HepG2 (cell line): ENCODE results near the gene LMF2. TPM values are rescaled to one million over a fixed set of nuclear protein-coding genes. Genes with fewer than 3 reads are reported as not detected.

Source experiments
- ATAC-seq: fragments of 200-7000 bp; cut with Tn5 transposase; 3 replicates; pipeline ENCODE4 v1.9.1; 2020; ENCODE audit warnings: mild to moderate bottlenecking, moderate library complexity
- BruUV-seq: library from RNA; stranded (reverse); fragments of 400-500 nt; replicated peaks from 2 replicates; lab custom pipeline; 2021; lab: Mats Ljungman, UMichigan
- CTCF ChIA-PET: fragments of 300-600 bp; formaldehyde crosslinking; extraction: SDS; loops from one replicate; lab custom pipeline; 2021; ENCODE audit warnings: low total read pairs, inconsistent platforms, low intra/inter-chr PET ratio; lab: Yijun Ruan, JAX
- POLR2A ChIA-PET: fragments of 350-600 bp; sonication (Branson Sonifier 250); formaldehyde crosslinking; loops from one replicate; lab custom pipeline; 2020; ENCODE audit warnings: antibody characterized with exemption, inconsistent platforms; lab: Yijun Ruan, JAX
- DNase-seq: peaks from one replicate; pipeline ENCODE4 v3.0.0-alpha.2; 2015; ENCODE audit warnings: low spot score
- FAIRE-seq: peaks from 3 replicates; lab custom pipeline; 2011; peaks lifted over from hg19 to GRCh38; lab: Jason Lieb, UNC
- H2AFZ ChIP-seq: one replicate; pipeline ENCODE4 v1.6.1; 2011; ENCODE audit warnings: low read length, inconsistent platforms
- H3K27ac ChIP-seq: fragments of 300-600 bp; 3 replicates; pipeline ENCODE4 v1.8.0; 2011; ENCODE audit warnings: mixed run types, mild to moderate bottlenecking, mixed read lengths, low read length, inconsistent platforms; ENCODE audit not compliant: insufficient read depth; ENCODE audit errors: extremely low read length
- H3K27me3 ChIP-seq, 2 experiments: fragments of 200-600 bp in 1 of 2; 2 replicates in 1 of 2; 3 replicates in 1 of 2; pipeline versions ENCODE4 v1.6.0 to v1.8.0; 2011; ENCODE audit warnings: low read length in 2 of 2, mild to moderate bottlenecking in 2 of 2, moderate library complexity in 2 of 2, inconsistent platforms in 1 of 2; ENCODE audit not compliant: insufficient read depth in 2 of 2, control insufficient read depth in 1 of 2
- H3K36me3 ChIP-seq, 2 experiments: fragments of 200-600 bp in 1 of 2; replicated peaks in 1 of 2; 2 replicates in 1 of 2; 3 replicates in 1 of 2; pipeline versions ENCODE4 v1.5.1 to v1.8.0; 2011; ENCODE audit warnings: low read length in 2 of 2, inconsistent platforms in 1 of 2; ENCODE audit not compliant: insufficient read depth in 2 of 2, control insufficient read depth in 1 of 2
- H3K4me1 ChIP-seq: 2 replicates; pipeline ENCODE4 v1.5.1; 2012; ENCODE audit warnings: low read length, inconsistent platforms; ENCODE audit not compliant: insufficient read depth
- H3K4me2 ChIP-seq: 2 replicates; pipeline ENCODE4 v1.6.0; 2011; ENCODE audit warnings: low read depth, low read length, inconsistent platforms
- H3K4me3 ChIP-seq, 3 experiments: fragments of 200-600 bp in 1 of 3; sonication (generic), shearing (Covaris generic) in 1 of 3; replicated peaks in 1 of 3; 2 replicates each; pipeline ENCODE4 v1.5.1; 2011 to 2016; ENCODE audit warnings: low read length in 3 of 3, inconsistent platforms in 2 of 3, low read depth in 2 of 3, mild to moderate bottlenecking in 2 of 3, control low read depth in 1 of 3, mixed read lengths in 1 of 3; ENCODE audit not compliant: insufficient read depth in 1 of 3
- H3K79me2 ChIP-seq: one replicate; pipeline ENCODE4 v1.6.1; 2011; ENCODE audit warnings: low read length, inconsistent platforms; ENCODE audit not compliant: insufficient read depth
- H3K9ac ChIP-seq: 2 replicates; pipeline ENCODE4 v1.6.0; 2011; ENCODE audit warnings: mild to moderate bottlenecking, low read depth, low read length, inconsistent platforms; ENCODE audit not compliant: insufficient read depth
- H3K9me3 ChIP-seq: 2 replicates; pipeline ENCODE4 v1.5.1; 2012; ENCODE audit warnings: mild to moderate bottlenecking, low read length
- H4K20me1 ChIP-seq: 2 replicates; pipeline ENCODE4 v1.6.0; 2011; ENCODE audit warnings: inconsistent platforms, mild to moderate bottlenecking, low read length, moderate library complexity; ENCODE audit not compliant: insufficient read depth
- CHD2 ChIP-seq: IDR thresholded peaks from 2 replicates; pipeline ENCODE4 v1.6.1; 2011; ENCODE audit warnings: low read depth, low read length, improper control_type of control experiment
- EED ChIP-seq: sonication (generic); formaldehyde crosslinking; IDR thresholded peaks from 2 replicates; pipeline ENCODE4 v1.5.0; 2020; ENCODE audit warnings: mild to moderate bottlenecking, missing genetic modification reagents
- EP300 ChIP-seq, 3 experiments: sonication (generic) in 1 of 3; formaldehyde crosslinking in 1 of 3; IDR thresholded peaks; 2 replicates each; pipeline versions ENCODE4 v1.5.1 to v1.6.1; 2011 to 2020; ENCODE audit warnings: low read depth in 2 of 3, low read length in 2 of 3, borderline replicate concordance in 1 of 3, improper control_type of control experiment in 1 of 3, mild to moderate bottlenecking in 1 of 3, missing genetic modification reagents in 1 of 3, moderate library complexity in 1 of 3
- HMG20B ChIP-seq: conservative IDR thresholded peaks from 2 replicates; pipeline ENCODE4 v1.6.1; 2016; ENCODE audit warnings: missing genetic modification reagents, missing compliant biosample characterization
- HNRNPL ChIP-seq: fragments of 200-400 bp; formaldehyde crosslinking; IDR thresholded peaks from 2 replicates; pipeline ENCODE4 v1.6.1; 2017; ENCODE audit warnings: mild to moderate bottlenecking, low read depth, low read length
- ISL2 ChIP-seq: sonication (generic); formaldehyde crosslinking; IDR thresholded peaks from 2 replicates; pipeline ENCODE4 v1.5.0; 2020; ENCODE audit warnings: missing genetic modification reagents
- NFKB2 ChIP-seq: sonication (generic); formaldehyde crosslinking; IDR thresholded peaks from 2 replicates; pipeline ENCODE4 v1.4.0; 2020; ENCODE audit warnings: missing genetic modification reagents, borderline replicate concordance
- RXRA ChIP-seq: sonication (generic); formaldehyde crosslinking; IDR thresholded peaks from 2 replicates; pipeline ENCODE4 v1.5.1; 2020; ENCODE audit warnings: missing genetic modification reagents
- TAF1 ChIP-seq: sonication (generic); formaldehyde crosslinking; IDR thresholded peaks from 2 replicates; pipeline ENCODE4 v1.4.0; 2020; ENCODE audit warnings: missing genetic modification reagents
- TEAD3 ChIP-seq: optimal IDR thresholded peaks from 2 replicates; pipeline ENCODE3; 2016; ENCODE audit warnings: borderline replicate concordance
- ZNF34 ChIP-seq: sonication (generic); formaldehyde crosslinking; IDR thresholded peaks from 2 replicates; pipeline ENCODE4 v1.4.0; 2020; ENCODE audit warnings: mild to moderate bottlenecking, missing genetic modification reagents, borderline replicate concordance
- ZNF510 ChIP-seq: sonication (generic); formaldehyde crosslinking; IDR thresholded peaks from 2 replicates; pipeline ENCODE4 v1.4.0; 2020; ENCODE audit warnings: low read depth, mild to moderate bottlenecking, missing genetic modification reagents
- ZNF83 ChIP-seq: sonication (generic); formaldehyde crosslinking; IDR thresholded peaks from 2 replicates; pipeline ENCODE4 v1.4.0; 2020; ENCODE audit warnings: missing genetic modification reagents, mild to moderate bottlenecking, borderline replicate concordance
- ZNF850 ChIP-seq: sonication (generic); formaldehyde crosslinking; conservative IDR thresholded peaks from 2 replicates; pipeline ENCODE4 v1.9.0; 2021; ENCODE audit warnings: mild to moderate bottlenecking, missing genetic modification reagents
- WGBS: methylation state at CpG from one replicate; pipeline ENCODE4 v1.1.6; 2017; ENCODE audit warnings: low lambda C conversion rate; 5-methylcytosine and 5-hydroxymethylcytosine counted together
- in situ Hi-C: cut with HindIII; loops from 2 replicates; pipeline ENCODE4 v1.10.0; 2017; ENCODE audit warnings: low pct_unique_long_range_greater_than_20kb; ENCODE audit not compliant: extremely low pct_ligation_motif_present
- intact Hi-C: fragments of 100-400 bp; cut with micrococcal nuclease; formaldehyde crosslinking; loops from one replicate; pipeline ENCODE4 v1.10.0; 2022; ENCODE audit not compliant: unreplicated experiment
- polyA plus RNA-seq, 8 experiments: library from polyadenylated mRNA; depleted of rRNA in 3 of 8; stranded (reverse) in 7 of 8; unstranded in 1 of 8; fragments of >200 nt; fragmentation: Illumina TruSeq in 4 of 8; extraction: Trizol in 4 of 8; gene quantifications; 2 replicates each; pipeline versions ENCODE4 v1.2.1 to v1.2.3, GENCODE V29; 2011 to 2016; ENCODE audit warnings: low read depth in 4 of 8, missing spikeins in 1 of 8, mixed read lengths in 1 of 8; ENCODE audit not compliant: insufficient read depth in 1 of 8
- total RNA-seq, 5 experiments: library from RNA; depleted of rRNA; stranded (reverse); fragments of >200 nt; fragmentation: Illumina TruSeq; extraction: Trizol; gene quantifications; 2 replicates each; pipeline ENCODE4 v1.2.3, GENCODE V29; 2016; ENCODE audit warnings: low read depth in 1 of 5
- TF ChIP-seq, protein P1 (sequence below): sonication (generic); formaldehyde crosslinking; IDR thresholded peaks from 2 replicates; pipeline ENCODE4 v1.4.0; 2020; ENCODE audit warnings: missing genetic modification reagents
- TF ChIP-seq, protein P2 (sequence below): IDR thresholded peaks from 2 replicates; pipeline ENCODE4 v1.6.1; 2016; ENCODE audit warnings: missing compliant biosample characterization, missing genetic modification reagents, borderline replicate concordance
- TF ChIP-seq, protein P3 (sequence below): sonication (generic); formaldehyde crosslinking; IDR thresholded peaks from 2 replicates; pipeline ENCODE4 v1.8.0; 2023; ENCODE audit warnings: mild to moderate bottlenecking, missing genetic modification reagents
- TF ChIP-seq, protein P4 (sequence below): IDR thresholded peaks from 2 replicates; pipeline ENCODE4 v1.6.1; 2012; ENCODE audit warnings: inconsistent platforms

LMF2 gene
- total and polyA plus RNA-seq, 2 of the 13 experiments (the other 11 are each of a cell fraction or from before 2014, with no cell fraction given) = 23.3 to 30.6 TPM

DNA sequence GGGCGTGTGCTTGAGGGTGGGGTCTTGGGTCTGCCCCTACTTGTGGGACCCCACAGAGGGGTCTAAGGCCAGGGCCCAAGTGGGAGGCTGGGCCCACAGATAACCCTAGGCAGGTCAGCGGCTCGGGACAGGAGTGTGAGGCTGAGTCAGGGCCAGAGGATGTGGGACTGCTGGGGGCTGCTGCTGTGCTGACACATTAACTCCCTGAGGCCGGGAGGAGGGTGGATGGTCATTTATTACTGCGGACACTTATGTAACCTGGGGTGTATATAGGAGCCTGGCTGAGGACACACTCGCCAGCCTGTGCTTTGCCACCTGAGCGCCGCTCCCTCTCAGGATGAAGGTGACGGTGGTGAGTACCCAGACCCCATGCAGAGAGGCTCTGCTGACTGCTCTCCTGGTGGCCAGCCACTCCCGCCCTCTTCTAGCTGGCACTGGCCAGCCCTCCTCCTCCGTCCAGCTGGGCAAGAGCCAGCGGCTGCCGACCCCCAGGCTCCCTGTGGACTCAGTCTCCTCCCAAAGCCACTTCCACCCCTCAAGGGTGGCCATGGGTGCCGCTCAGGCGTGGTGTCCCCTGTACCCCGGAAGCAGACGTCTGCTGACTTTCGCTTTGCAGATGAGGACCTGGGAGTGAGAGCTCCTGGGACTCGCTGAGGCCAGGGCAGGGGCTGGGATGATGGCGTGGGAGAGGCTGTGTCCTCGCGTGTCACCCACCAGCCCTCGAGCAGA is 20.8 kb downstream of the LMF2 start, which contains the start of gene MIOX:
MIOX (plus strand) TSS at position 299 of the 729 bp plus-strand sequence; CDS start at position 338, 39 bp downstream.
- Histone ChIP-seq H3K4me1 (peaks cover 57% of the 10 kb centered on the region), H3K27ac (peak within 1 kb of the TSS; percentile 30), H3K4me2 (peak within 1 kb of the TSS; percentile 87), H3K36me3 (no peaks in the 10 kb centered on the region), H3K79me2 (no peaks in the 10 kb centered on the region), H2AFZ (no peak within 1 kb of the TSS), H3K27me3 (no peaks in the 10 kb centered on the region), H3K9ac (peak within 1 kb of the TSS; percentile 52), H3K9me3 (no peaks in the 10 kb centered on the region), H3K4me3 (peak within 1 kb of the TSS; percentile 8 to 64 (median 22); a peak in 5 of 6 replicates), H4K20me1 (no peaks in the 10 kb centered on the region; the same call in 1 of the 2 replicates)
- in situ Hi-C loops (no loop called here), intact Hi-C loops (no loop called here)
- 17% methylated on average over 8 of the region's 23 CpGs for WGBS
- BruUV-seq = no TSS peak
- POLR2A ChIA-PET = interaction anchor here (1.1 to 2.2 kb wide), 7 partner anchors 9 to 96 kb away, joined by 3 to 12 read pairs (median 4); partner anchors contain the start of genes CHKB, LMF2, NCAPH2 and SBF1
- DNase-seq (no peak), FAIRE-seq (no peak), ATAC-seq (peak; percentile 49)
- CTCF ChIA-PET = no interaction called here
- TF ChIP-seq EP300 (IDR thresholded peaks at IDR 0.05; ENCODE audit: low read depth in 2 of 2, low read length in 2 of 2) (no peak), EP300 (CRISPR knock-in tag; IDR thresholded peaks at IDR 0.05; ENCODE audit: borderline replicate concordance) (no peak), ZNF510 (CRISPR knock-in tag) (no peak), CHD2 (no peak), ISL2 (CRISPR knock-in tag) (no peak), ZNF850 (CRISPR knock-in tag) (no peak), TAF1 (CRISPR knock-in tag) (peak; percentile 20; the same call in 1 of the 2 replicates), ZNF83 (CRISPR knock-in tag) (no peak), NFKB2 (CRISPR knock-in tag) (no peak), HNRNPL (0 out of 2 replicates have a peak, but pooled peaks have one; percentile 30), TEAD3 (CRISPR knock-in tag) (peak; percentile 35), EED (CRISPR knock-in tag) (0 out of 2 replicates have a peak, but pooled peaks have one; percentile 35), ZNF34 (no peak), RXRA (CRISPR knock-in tag) (0 out of 2 replicates have a peak, but pooled peaks have one; percentile 4), HMG20B (CRISPR knock-in tag) (no peak)
- TF ChIP-seq, protein P1, sequence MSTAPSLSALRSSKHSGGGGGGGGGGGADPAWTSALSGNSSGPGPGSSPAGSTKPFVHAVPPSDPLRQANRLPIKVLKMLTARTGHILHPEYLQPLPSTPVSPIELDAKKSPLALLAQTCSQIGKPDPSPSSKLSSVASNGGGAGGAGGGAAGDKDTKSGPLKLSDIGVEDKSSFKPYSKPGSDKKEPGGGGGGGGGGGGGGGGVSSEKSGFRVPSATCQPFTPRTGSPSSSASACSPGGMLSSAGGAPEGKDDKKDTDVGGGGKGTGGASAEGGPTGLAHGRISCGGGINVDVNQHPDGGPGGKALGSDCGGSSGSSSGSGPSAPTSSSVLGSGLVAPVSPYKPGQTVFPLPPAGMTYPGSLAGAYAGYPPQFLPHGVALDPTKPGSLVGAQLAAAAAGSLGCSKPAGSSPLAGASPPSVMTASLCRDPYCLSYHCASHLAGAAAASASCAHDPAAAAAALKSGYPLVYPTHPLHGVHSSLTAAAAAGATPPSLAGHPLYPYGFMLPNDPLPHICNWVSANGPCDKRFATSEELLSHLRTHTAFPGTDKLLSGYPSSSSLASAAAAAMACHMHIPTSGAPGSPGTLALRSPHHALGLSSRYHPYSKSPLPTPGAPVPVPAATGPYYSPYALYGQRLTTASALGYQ (CRISPR knock-in tag) = no peak
- TF ChIP-seq, protein P2, sequence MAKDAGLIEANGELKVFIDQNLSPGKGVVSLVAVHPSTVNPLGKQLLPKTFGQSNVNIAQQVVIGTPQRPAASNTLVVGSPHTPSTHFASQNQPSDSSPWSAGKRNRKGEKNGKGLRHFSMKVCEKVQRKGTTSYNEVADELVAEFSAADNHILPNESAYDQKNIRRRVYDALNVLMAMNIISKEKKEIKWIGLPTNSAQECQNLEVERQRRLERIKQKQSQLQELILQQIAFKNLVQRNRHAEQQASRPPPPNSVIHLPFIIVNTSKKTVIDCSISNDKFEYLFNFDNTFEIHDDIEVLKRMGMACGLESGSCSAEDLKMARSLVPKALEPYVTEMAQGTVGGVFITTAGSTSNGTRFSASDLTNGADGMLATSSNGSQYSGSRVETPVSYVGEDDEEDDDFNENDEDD (CRISPR knock-in tag) = 0 out of 2 replicates have a peak, but pooled peaks have one; percentile 24
- TF ChIP-seq, protein P3, sequence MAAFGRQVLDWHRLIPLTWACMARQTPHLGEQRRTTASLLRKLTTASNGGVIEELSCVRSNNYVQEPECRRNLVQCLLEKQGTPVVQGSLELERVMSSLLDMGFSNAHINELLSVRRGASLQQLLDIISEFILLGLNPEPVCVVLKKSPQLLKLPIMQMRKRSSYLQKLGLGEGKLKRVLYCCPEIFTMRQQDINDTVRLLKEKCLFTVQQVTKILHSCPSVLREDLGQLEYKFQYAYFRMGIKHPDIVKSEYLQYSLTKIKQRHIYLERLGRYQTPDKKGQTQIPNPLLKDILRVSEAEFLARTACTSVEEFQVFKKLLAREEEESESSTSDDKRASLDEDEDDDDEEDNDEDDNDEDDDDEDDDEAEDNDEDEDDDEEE (CRISPR knock-in tag) = 0 out of 2 replicates have a peak, but pooled peaks have one; percentile 49
- TF ChIP-seq, protein P4, sequence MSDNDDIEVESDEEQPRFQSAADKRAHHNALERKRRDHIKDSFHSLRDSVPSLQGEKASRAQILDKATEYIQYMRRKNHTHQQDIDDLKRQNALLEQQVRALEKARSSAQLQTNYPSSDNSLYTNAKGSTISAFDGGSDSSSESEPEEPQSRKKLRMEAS = peak; percentile 42
